Keratinocyte (primary cell): ENCODE results near the gene ITGAX. TPM values are rescaled to one million over a fixed set of nuclear protein-coding genes. Genes with fewer than 3 reads are reported as not detected.
"Not testable (repeated sequence)": the region's sequence is repeated elsewhere in the genome, so short reads cannot be mapped to it uniquely, and the experiment has no call there.

Experiments
- DNase-seq: peaks from one replicate; pipeline ENCODE4 v3.0.0-alpha.2; 2011; ENCODE audit warnings: low read depth, missing footprints, low spot score
- FAIRE-seq: peaks from 2 replicates; lab custom pipeline; 2011; peaks lifted over from hg19 to GRCh38; lab: Jason Lieb, UNC
- H2AFZ ChIP-seq: 2 replicates; pipeline ENCODE4 v1.6.0; 2012; ENCODE audit warnings: low read length, control low read depth, inconsistent platforms; ENCODE audit not compliant: control insufficient read depth
- H3K27ac ChIP-seq: 2 replicates; pipeline ENCODE4 v1.5.1; 2011; ENCODE audit warnings: low read length; ENCODE audit not compliant: control insufficient read depth, insufficient read depth
- H3K27me3 ChIP-seq: 3 replicates; pipeline ENCODE4 v1.6.0; 2011; ENCODE audit warnings: low read length; ENCODE audit not compliant: control insufficient read depth, insufficient read depth; ENCODE audit errors: extremely low read depth
- H3K36me3 ChIP-seq, 2 experiments: 2 replicates in 1 of 2; 3 replicates in 1 of 2; pipeline ENCODE4 v1.5.1; 2011; ENCODE audit warnings: low read length in 2 of 2, mild to moderate bottlenecking in 1 of 2; ENCODE audit not compliant: control insufficient read depth in 2 of 2, insufficient read depth in 2 of 2; ENCODE audit errors: extremely low read depth in 1 of 2
- H3K4me1 ChIP-seq: 3 replicates; pipeline ENCODE4 v1.5.1; 2011; ENCODE audit warnings: low read length; ENCODE audit not compliant: control insufficient read depth, insufficient read depth; ENCODE audit errors: extremely low read depth
- H3K4me2 ChIP-seq: 3 replicates; pipeline ENCODE4 v1.6.0; 2011; ENCODE audit warnings: low read depth, low read length; ENCODE audit not compliant: control insufficient read depth, insufficient read depth; ENCODE audit errors: extremely low read depth
- H3K4me3 ChIP-seq, 3 experiments: fragments of 200-600 bp in 1 of 3; sonication (generic) in 1 of 3; 2 replicates in 2 of 3; 3 replicates in 1 of 3; pipeline ENCODE4 v1.5.1; 2011 to 2016; ENCODE audit warnings: low read length in 3 of 3, mild to moderate bottlenecking in 3 of 3, control low read depth in 2 of 3, inconsistent platforms in 1 of 3, low read depth in 1 of 3, mixed read lengths in 1 of 3, mixed run types in 1 of 3, moderate library complexity in 1 of 3; ENCODE audit not compliant: control insufficient read depth in 2 of 3, insufficient read depth in 2 of 3; ENCODE audit errors: extremely low read depth in 1 of 3
- H3K79me2 ChIP-seq: 2 replicates; pipeline ENCODE4 v1.6.0; 2012; ENCODE audit warnings: low read length; ENCODE audit not compliant: control insufficient read depth, insufficient read depth
- H3K9ac ChIP-seq: 3 replicates; pipeline ENCODE4 v1.6.0; 2011; ENCODE audit warnings: low read length; ENCODE audit not compliant: control insufficient read depth, insufficient read depth; ENCODE audit errors: extremely low read depth
- H3K9me1 ChIP-seq: 3 replicates; pipeline ENCODE4 v1.6.0; 2011; ENCODE audit warnings: low read length; ENCODE audit not compliant: control insufficient read depth, insufficient read depth; ENCODE audit errors: extremely low read depth
- H3K9me3 ChIP-seq: 2 replicates; pipeline ENCODE4 v1.5.1; 2012; ENCODE audit warnings: low read depth, low read length; ENCODE audit not compliant: control insufficient read depth
- H4K20me1 ChIP-seq: 3 replicates; pipeline ENCODE4 v1.6.0; 2011; ENCODE audit warnings: low read length; ENCODE audit not compliant: control insufficient read depth, insufficient read depth; ENCODE audit errors: extremely low read depth
- EZH2 ChIP-seq: IDR thresholded peaks from one replicate; pipeline ENCODE4 v1.6.1; 2012; ENCODE audit warnings: inconsistent platforms, mild to moderate bottlenecking, low read length, moderate library complexity
- dilution Hi-C: fragments of 300-500 bp; cut with MboI; formaldehyde crosslinking; loops from one replicate; pipeline ENCODE4 v1.7.0; 2020; ENCODE audit warnings: low sequenced_read_pairs; ENCODE audit not compliant: extremely low pct_ligation_motif_present
- polyA plus RNA-seq, 5 experiments: library from polyadenylated mRNA; depleted of rRNA in 3 of 5; stranded (reverse) in 3 of 5; stranded (forward) in 1 of 5; unstranded in 1 of 5; fragments of >200 nt; gene quantifications; 1 replicate in 1 of 5; 2 replicates in 3 of 5; 3 replicates in 1 of 5; pipeline versions ENCODE4 v1.2.1 to v1.2.3, GENCODE V29; 2011 to 2012; ENCODE audit warnings: missing spikeins in 2 of 5, low read depth in 1 of 5, low replicate concordance in 1 of 5
- TF ChIP-seq, protein P1 (sequence below), 3 experiments: IDR thresholded peaks in 1 of 3; conservative IDR thresholded peaks in 1 of 3; optimal IDR thresholded peaks in 1 of 3; 2 replicates in 2 of 3; 3 replicates in 1 of 3; pipeline versions ENCODE3 to v1.5.1; 2011; ENCODE audit warnings: low read length in 3 of 3, mild to moderate bottlenecking in 3 of 3, moderate library complexity in 2 of 3, control low read depth in 1 of 3, inconsistent platforms in 1 of 3; ENCODE audit not compliant: insufficient read depth in 2 of 3; ENCODE audit errors: extremely low read depth in 1 of 3

Gene ITGAX
- polyA plus RNA-seq, 1 donor (not counting 4 experiments of a cell fraction or from before 2014, with no cell fraction given): 0.04 TPM

GRCh38 chr16:31335431-31335830 lies 19.5 kb upstream of the ITGAX start:
- dilution Hi-C loops: no loop called here
- Histone ChIP-seq H3K9me3 (no peaks in the 10 kb centered on the region), H3K4me3 (no peak overlapping the region), H3K36me3 (no peaks in the 10 kb centered on the region), H3K4me2 (no peak overlapping the region), H3K27me3 (peaks cover 23% of the 10 kb centered on the region), H3K27ac (no peak overlapping the region), H3K4me1 (no peaks in the 10 kb centered on the region), H3K9ac (no peak overlapping the region), H3K9me1 (no peaks in the 10 kb centered on the region), H2AFZ (no peak overlapping the region), H4K20me1 (no peaks in the 10 kb centered on the region), H3K79me2 (no peaks in the 10 kb centered on the region)
- TF ChIP-seq, protein P1, sequence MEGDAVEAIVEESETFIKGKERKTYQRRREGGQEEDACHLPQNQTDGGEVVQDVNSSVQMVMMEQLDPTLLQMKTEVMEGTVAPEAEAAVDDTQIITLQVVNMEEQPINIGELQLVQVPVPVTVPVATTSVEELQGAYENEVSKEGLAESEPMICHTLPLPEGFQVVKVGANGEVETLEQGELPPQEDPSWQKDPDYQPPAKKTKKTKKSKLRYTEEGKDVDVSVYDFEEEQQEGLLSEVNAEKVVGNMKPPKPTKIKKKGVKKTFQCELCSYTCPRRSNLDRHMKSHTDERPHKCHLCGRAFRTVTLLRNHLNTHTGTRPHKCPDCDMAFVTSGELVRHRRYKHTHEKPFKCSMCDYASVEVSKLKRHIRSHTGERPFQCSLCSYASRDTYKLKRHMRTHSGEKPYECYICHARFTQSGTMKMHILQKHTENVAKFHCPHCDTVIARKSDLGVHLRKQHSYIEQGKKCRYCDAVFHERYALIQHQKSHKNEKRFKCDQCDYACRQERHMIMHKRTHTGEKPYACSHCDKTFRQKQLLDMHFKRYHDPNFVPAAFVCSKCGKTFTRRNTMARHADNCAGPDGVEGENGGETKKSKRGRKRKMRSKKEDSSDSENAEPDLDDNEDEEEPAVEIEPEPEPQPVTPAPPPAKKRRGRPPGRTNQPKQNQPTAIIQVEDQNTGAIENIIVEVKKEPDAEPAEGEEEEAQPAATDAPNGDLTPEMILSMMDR (optimal IDR thresholded peaks at IDR 0.05 in 1 of 3, IDR thresholded peaks at IDR 0.05 in 1 of 3, conservative IDR thresholded peaks at IDR 0.05 in 1 of 3; ENCODE audit: extremely low read depth in 1 of 3, insufficient read depth in 2 of 3, low read length in 3 of 3): no peak
- TF ChIP-seq EZH2: no peak
- no peak for FAIRE-seq
- no peak for DNase-seq

DNA sequence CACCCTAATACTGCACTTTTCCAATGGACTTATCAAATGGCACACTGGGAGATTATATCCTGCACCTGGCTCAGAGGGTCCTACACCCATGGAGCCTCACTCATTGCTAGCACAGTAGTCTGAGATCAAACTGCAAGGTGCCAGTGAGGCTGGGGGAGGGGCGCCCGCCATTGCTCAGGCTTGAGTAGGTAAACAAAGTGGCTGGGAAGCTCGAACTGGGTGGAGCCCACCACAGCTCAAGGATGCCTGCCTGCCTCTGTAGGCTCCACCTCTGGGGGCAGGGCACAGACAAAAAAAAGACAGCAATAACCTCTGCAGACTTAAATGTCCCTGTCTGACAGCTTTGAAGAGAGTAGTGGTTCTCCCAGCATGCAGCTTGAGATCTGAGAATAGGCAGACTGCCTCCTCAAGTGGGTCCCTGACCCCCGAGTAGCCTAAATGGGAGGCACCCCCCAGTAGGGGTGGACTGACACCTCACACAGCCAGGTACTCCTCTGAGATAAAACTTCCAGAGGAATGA lies 16.8 kb upstream of the ITGAX start:
- FAIRE-seq, H3K4me1 ChIP-seq, DNase-seq, H3K9ac ChIP-seq, H4K20me1 ChIP-seq, H3K27me3 ChIP-seq, H3K36me3 ChIP-seq, H3K9me3 ChIP-seq, dilution Hi-C loops, H3K4me2 ChIP-seq, H2AFZ ChIP-seq, H3K9me1 ChIP-seq, H3K27ac ChIP-seq, H3K79me2 ChIP-seq, H3K4me3 ChIP-seq: not testable (repeated sequence)

- H3K4me3 ChIP-seq: no peak overlapping the region
- H3K36me3 ChIP-seq: no peaks in the 10 kb centered on the region
- no peaks in the 10 kb centered on the region for H3K9me3 ChIP-seq
- no peaks in the 10 kb centered on the region for H3K27me3 ChIP-seq
- no peak overlapping the region for H3K4me2 ChIP-seq
- DNase-seq (no peak), FAIRE-seq (no peak)
- H4K20me1 ChIP-seq: no peaks in the 10 kb centered on the region
- no peak overlapping the region for H3K27ac ChIP-seq
- H3K79me2 ChIP-seq: no peaks in the 10 kb centered on the region
- H2AFZ ChIP-seq: no peak overlapping the region
- TF ChIP-seq, protein P1 (optimal IDR thresholded peaks at IDR 0.05 in 1 of 3, IDR thresholded peaks at IDR 0.05 in 1 of 3, conservative IDR thresholded peaks at IDR 0.05 in 1 of 3; ENCODE audit: extremely low read depth in 1 of 3, insufficient read depth in 2 of 3, low read length in 3 of 3): no peak
- no peak for TF ChIP-seq EZH2
- dilution Hi-C loops: no loop called here
- no peaks in the 10 kb centered on the region for H3K4me1 ChIP-seq
- no peak overlapping the region for H3K9ac ChIP-seq
- no peaks in the 10 kb centered on the region for H3K9me1 ChIP-seq
Observed at GRCh38 chr16:31344712-31345111, 10.3 kb upstream of the ITGAX start.
